Loucy (cell line): Measurements from ENCODE around the gene ELMO1.

Experiments
- H2AFZ ChIP-seq: fragments of 200-600 bp; sonication (generic); 2 replicates; pipeline ENCODE4 v1.6.0; 2016; ENCODE audit warnings: antibody characterized with exemption, mild to moderate bottlenecking, low read length, moderate library complexity
- H3F3A ChIP-seq: fragments of 200-600 bp; 2 replicates; pipeline ENCODE4 v1.6.0; 2016; ENCODE audit warnings: antibody characterized with exemption, low read depth, mild to moderate bottlenecking
- H3K27me3 ChIP-seq: fragments of 200-600 bp; sonication (generic); 2 replicates; pipeline ENCODE4 v1.6.1; 2014; ENCODE audit warnings: low read length, mild to moderate bottlenecking; ENCODE audit not compliant: insufficient read depth, poor library complexity, severe bottlenecking
- H3K36me3 ChIP-seq: fragments of 200-600 bp; sonication (generic); 2 replicates; pipeline ENCODE4 v1.6.1; 2016; ENCODE audit warnings: low read length; ENCODE audit not compliant: insufficient read depth
- H3K4me1 ChIP-seq: fragments of 200-600 bp; sonication (generic); 2 replicates; pipeline ENCODE4 v1.5.1; 2014; ENCODE audit warnings: low read length, mild to moderate bottlenecking; ENCODE audit not compliant: insufficient read depth, poor library complexity, severe bottlenecking
- H3K4me2 ChIP-seq: fragments of 200-600 bp; sonication (generic); 2 replicates; pipeline ENCODE4 v1.6.0; 2014; ENCODE audit warnings: antibody characterized with exemption, low read length, low read depth, mild to moderate bottlenecking; ENCODE audit not compliant: poor library complexity, severe bottlenecking
- H3K4me3 ChIP-seq: fragments of 200-600 bp; sonication (generic); 2 replicates; pipeline ENCODE4 v1.5.1; 2014; ENCODE audit warnings: low read length, mild to moderate bottlenecking, mixed read lengths; ENCODE audit not compliant: poor library complexity, severe bottlenecking
- H3K79me2 ChIP-seq: fragments of 200-600 bp; sonication (generic); 2 replicates; pipeline ENCODE4 v1.6.1; 2014; ENCODE audit warnings: low read length; ENCODE audit not compliant: insufficient read depth
- H3K9ac ChIP-seq: fragments of 200-600 bp; sonication (generic); 2 replicates; pipeline ENCODE4 v1.6.0; 2014; ENCODE audit warnings: mild to moderate bottlenecking, low read depth, low read length, moderate library complexity; ENCODE audit not compliant: poor library complexity, severe bottlenecking
- H3K9me2 ChIP-seq: fragments of 200-600 bp; sonication (generic); replicated peaks from 2 replicates; pipeline ENCODE4 v1.6.1; 2016; ENCODE audit warnings: low read depth, low read length, mixed read lengths
- H3K9me3 ChIP-seq: fragments of 200-600 bp; sonication (generic); 2 replicates; pipeline ENCODE4 v1.6.1; 2014; ENCODE audit warnings: mild to moderate bottlenecking, antibody characterized with exemption, low read length, low read depth; ENCODE audit not compliant: insufficient read depth
- H4K20me1 ChIP-seq: fragments of 200-600 bp; sonication (generic); 2 replicates; pipeline ENCODE4 v1.6.0; 2014; ENCODE audit warnings: antibody characterized with exemption, low read length, mild to moderate bottlenecking; ENCODE audit not compliant: insufficient read depth, poor library complexity, severe bottlenecking
- CTCF ChIP-seq: fragments of 200-600 bp; sonication (generic); conservative IDR thresholded peaks from 2 replicates; pipeline ENCODE4 v1.5.1; 2014; ENCODE audit warnings: mild to moderate bottlenecking, antibody characterized with exemption, low read length
- EZH2phosphoT487 ChIP-seq: fragments of 200-600 bp; IDR thresholded peaks from 2 replicates; pipeline ENCODE4 v1.6.1; 2018; ENCODE audit warnings: antibody characterized with exemption, mild to moderate bottlenecking, moderate library complexity, borderline replicate concordance

ELMO1 gene

GRCh38 chr7:37197108-37197507 is 251.6 kb downstream of the ELMO1 start:
- H3K9ac ChIP-seq: no peak overlapping the region
- no peaks in the 10 kb centered on the region for H3K9me3 ChIP-seq

GRCh38 chr7:37196676-37197075 is 252.0 kb downstream of the ELMO1 start:
- no peak for TF ChIP-seq EZH2phosphoT487
- TF ChIP-seq CTCF: no peak
- Histone ChIP-seq H3K4me1 (peaks cover 15% of the 10 kb centered on the region), H3K4me2 (no peak overlapping the region), H4K20me1 (no peaks in the 10 kb centered on the region), H3F3A (no peaks in the 10 kb centered on the region), H3K9me2 (no peaks in the 10 kb centered on the region), H3K4me3 (no peak overlapping the region), H3K79me2 (no peaks in the 10 kb centered on the region), H3K9ac (no peak overlapping the region), H3K9me3 (no peaks in the 10 kb centered on the region), H3K36me3 (peaks cover 29% of the 10 kb centered on the region; the same call in 1 of the 2 replicates), H2AFZ (no peak overlapping the region), H3K27me3 (no peaks in the 10 kb centered on the region)

More at GRCh38 chr7:37197108-37197507, 251.6 kb downstream of the ELMO1 start:
- Histone ChIP-seq H2AFZ (no peak overlapping the region), H3K27me3 (no peaks in the 10 kb centered on the region), H3K4me2 (no peak overlapping the region), H3K4me1 (peaks cover 15% of the 10 kb centered on the region), H4K20me1 (no peaks in the 10 kb centered on the region), H3F3A (no peaks in the 10 kb centered on the region), H3K9me2 (no peaks in the 10 kb centered on the region), H3K4me3 (no peak overlapping the region), H3K36me3 (peaks cover 33% of the 10 kb centered on the region; the same call in 1 of the 2 replicates), H3K79me2 (no peaks in the 10 kb centered on the region)
- no peak for TF ChIP-seq EZH2phosphoT487
- TF ChIP-seq CTCF: no peak

- H3K9me2 ChIP-seq: no peaks in the 10 kb centered on the region
- no peaks in the 10 kb centered on the region for H4K20me1 ChIP-seq
- H3K4me3 ChIP-seq: no peak overlapping the region
- H3K27me3 ChIP-seq: no peaks in the 10 kb centered on the region
- no peaks in the 10 kb centered on the region for H3F3A ChIP-seq
- no peak overlapping the region for H3K9ac ChIP-seq
- H2AFZ ChIP-seq: no peak overlapping the region
- no peak overlapping the region for H3K4me2 ChIP-seq
- peaks cover 15% of the 10 kb centered on the region for H3K4me1 ChIP-seq
- H3K36me3 ChIP-seq: peaks cover 29% of the 10 kb centered on the region; the same call in 1 of the 2 replicates
- TF ChIP-seq CTCF (no peak), EZH2phosphoT487 (no peak)
- H3K79me2 ChIP-seq: no peaks in the 10 kb centered on the region
- H3K9me3 ChIP-seq: no peaks in the 10 kb centered on the region
Observed at GRCh38 chr7:37195388-37195787, 253.3 kb downstream of the ELMO1 start.
